MCF 10A (cell line): ENCODE results near the gene PRKAR1A. TPM values are rescaled to one million over a fixed set of nuclear protein-coding genes. Genes with fewer than 3 reads are reported as not detected.

Experiments
- BruUV-seq: library from RNA; stranded (reverse); fragments of 400-500 nt; replicated peaks from 2 replicates; lab custom pipeline; 2021; lab: Mats Ljungman, UMichigan
- CTCF ChIA-PET: fragments of 300-600 bp; sonication (Branson Sonifier 250); formaldehyde crosslinking; extraction: SDS; loops from one replicate; lab custom pipeline; 2021; ENCODE audit warnings: antibody characterized with exemption, inconsistent platforms; lab: Yijun Ruan, JAX
- POLR2A ChIA-PET: fragments of 300-600, 350-650 bp; sonication (Branson Sonifier 250); formaldehyde crosslinking; extraction: SDS; loops from one replicate; lab custom pipeline; 2020; ENCODE audit warnings: antibody characterized with exemption, inconsistent platforms; lab: Yijun Ruan, JAX
- DNase-seq: peaks from one replicate; pipeline ENCODE4 v3.0.0-alpha.2; 2018; ENCODE audit not compliant: unreplicated experiment
- H3K27ac Mint-ChIP-seq: one replicate; pipeline ENCODE4 v1.8.0; 2022; ENCODE audit warnings: mild to moderate bottlenecking, low read depth, mixed read lengths; ENCODE audit not compliant: unreplicated experiment
- H3K27me3 Mint-ChIP-seq: one replicate; pipeline ENCODE4 v1.8.0; 2022; ENCODE audit warnings: mixed read lengths; ENCODE audit not compliant: insufficient read depth, unreplicated experiment
- H3K36me3 Mint-ChIP-seq: one replicate; pipeline ENCODE4 v1.8.0; 2022; ENCODE audit warnings: mild to moderate bottlenecking, moderate library complexity, mixed read lengths; ENCODE audit not compliant: insufficient read depth, unreplicated experiment
- H3K4me1 Mint-ChIP-seq: one replicate; pipeline ENCODE4 v1.8.0; 2022; ENCODE audit warnings: mixed read lengths; ENCODE audit not compliant: insufficient read depth, unreplicated experiment
- H3K4me3 Mint-ChIP-seq: one replicate; pipeline ENCODE4 v1.8.0; 2022; ENCODE audit warnings: mild to moderate bottlenecking, moderate library complexity, mixed read lengths; ENCODE audit not compliant: unreplicated experiment
- H3K9me3 Mint-ChIP-seq: one replicate; pipeline ENCODE4 v1.8.0; 2022; ENCODE audit warnings: mixed read lengths; ENCODE audit not compliant: unreplicated experiment
- intact Hi-C: fragments of 100-400 bp; cut with micrococcal nuclease; formaldehyde crosslinking; loops from 2 replicates; pipeline ENCODE4 v1.14.1; 2022
- total RNA-seq: library from RNA; stranded (reverse); gene quantifications from 2 replicates; pipeline ENCODE4 v1.2.3, GENCODE V29; 2022
- TF ChIP-seq, protein P1 (sequence below): fragments of 200-600 bp; IDR thresholded peaks from one replicate; pipeline ENCODE4 v1.8.0; 2022; ENCODE audit warnings: antibody characterized with exemption, mild to moderate bottlenecking; ENCODE audit not compliant: unreplicated experiment

PRKAR1A gene
- total RNA-seq, 1 experiment from 2014 or later: 264 TPM

- CTCF ChIA-PET: interaction anchor here (0.6 to 0.9 kb wide), 2 partner anchors 12 to 23 kb away, joined by 4 to 5 read pairs; no protein-coding TSS in a partner anchor
- POLR2A ChIA-PET: interaction anchor here (1.2 kb wide), 1 partner anchor 17 kb away, joined by 3 read pairs; the partner anchor contains the start of gene FAM20A
- Mint-ChIP-seq H3K4me1 (no peaks in the 10 kb centered on the region), H3K27me3 (no peaks in the 10 kb centered on the region), H3K27ac (no peak overlapping the region), H3K36me3 (no peaks in the 10 kb centered on the region), H3K4me3 (no peak overlapping the region), H3K9me3 (peaks cover 4% of the 10 kb centered on the region)
- TF ChIP-seq, protein P1, sequence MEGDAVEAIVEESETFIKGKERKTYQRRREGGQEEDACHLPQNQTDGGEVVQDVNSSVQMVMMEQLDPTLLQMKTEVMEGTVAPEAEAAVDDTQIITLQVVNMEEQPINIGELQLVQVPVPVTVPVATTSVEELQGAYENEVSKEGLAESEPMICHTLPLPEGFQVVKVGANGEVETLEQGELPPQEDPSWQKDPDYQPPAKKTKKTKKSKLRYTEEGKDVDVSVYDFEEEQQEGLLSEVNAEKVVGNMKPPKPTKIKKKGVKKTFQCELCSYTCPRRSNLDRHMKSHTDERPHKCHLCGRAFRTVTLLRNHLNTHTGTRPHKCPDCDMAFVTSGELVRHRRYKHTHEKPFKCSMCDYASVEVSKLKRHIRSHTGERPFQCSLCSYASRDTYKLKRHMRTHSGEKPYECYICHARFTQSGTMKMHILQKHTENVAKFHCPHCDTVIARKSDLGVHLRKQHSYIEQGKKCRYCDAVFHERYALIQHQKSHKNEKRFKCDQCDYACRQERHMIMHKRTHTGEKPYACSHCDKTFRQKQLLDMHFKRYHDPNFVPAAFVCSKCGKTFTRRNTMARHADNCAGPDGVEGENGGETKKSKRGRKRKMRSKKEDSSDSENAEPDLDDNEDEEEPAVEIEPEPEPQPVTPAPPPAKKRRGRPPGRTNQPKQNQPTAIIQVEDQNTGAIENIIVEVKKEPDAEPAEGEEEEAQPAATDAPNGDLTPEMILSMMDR: no peak
- no TSS peak for BruUV-seq
- no peak for DNase-seq
- intact Hi-C loops: no loop called here
Measured at GRCh38 chr17:68584581-68585303, 72.5 kb downstream of the PRKAR1A start.

DNA sequence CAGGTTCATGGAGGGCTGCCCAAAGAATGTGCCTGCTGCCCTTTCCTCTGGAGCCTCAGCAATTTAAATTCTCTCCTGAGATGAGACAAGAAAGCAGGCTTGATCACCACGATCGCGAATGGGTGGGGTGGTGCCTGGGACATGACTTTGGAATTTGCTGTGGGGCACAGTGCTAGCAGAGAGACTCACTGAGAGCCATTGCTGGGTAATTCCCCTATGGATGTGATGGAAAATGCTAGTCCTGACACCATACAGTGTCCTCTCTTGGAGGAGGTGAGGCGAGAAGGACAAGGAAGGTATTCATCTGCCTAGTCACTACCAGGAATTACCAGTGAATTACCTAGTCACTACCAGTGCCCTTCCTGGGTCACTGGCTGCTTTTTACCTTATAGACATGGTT is 73.4 kb downstream of the PRKAR1A start:
- CTCF ChIA-PET: no interaction called here
- BruUV-seq: no TSS peak
- TF ChIP-seq, protein P1: no peak
- H3K4me3 Mint-ChIP-seq: no peak overlapping the region
- no peak overlapping the region for H3K27ac Mint-ChIP-seq
- H3K36me3 Mint-ChIP-seq: no peaks in the 10 kb centered on the region
- H3K4me1 Mint-ChIP-seq: no peaks in the 10 kb centered on the region
- H3K9me3 Mint-ChIP-seq: peaks cover 4% of the 10 kb centered on the region
- intact Hi-C loops: no loop called here
- POLR2A ChIA-PET: no interaction called here
- no peak for DNase-seq
- H3K27me3 Mint-ChIP-seq: no peaks in the 10 kb centered on the region

GRCh38 chr17:68587026-68587425 is 74.8 kb downstream of the PRKAR1A start:
- Mint-ChIP-seq H3K4me1 (no peaks in the 10 kb centered on the region), H3K36me3 (no peaks in the 10 kb centered on the region), H3K4me3 (no peak overlapping the region), H3K9me3 (peaks cover 4% of the 10 kb centered on the region), H3K27ac (no peak overlapping the region), H3K27me3 (peaks cover under 1% of the 10 kb centered on the region)
- no TSS peak for BruUV-seq
- ChIA-PET CTCF (interaction anchor here (0.6 kb wide), 1 partner anchor 9 kb away, joined by 4 read pairs; no protein-coding TSS in a partner anchor), POLR2A (no interaction called here)
- intact Hi-C loops: no loop called here
- TF ChIP-seq, protein P1: no peak
- DNase-seq: no peak

DNA sequence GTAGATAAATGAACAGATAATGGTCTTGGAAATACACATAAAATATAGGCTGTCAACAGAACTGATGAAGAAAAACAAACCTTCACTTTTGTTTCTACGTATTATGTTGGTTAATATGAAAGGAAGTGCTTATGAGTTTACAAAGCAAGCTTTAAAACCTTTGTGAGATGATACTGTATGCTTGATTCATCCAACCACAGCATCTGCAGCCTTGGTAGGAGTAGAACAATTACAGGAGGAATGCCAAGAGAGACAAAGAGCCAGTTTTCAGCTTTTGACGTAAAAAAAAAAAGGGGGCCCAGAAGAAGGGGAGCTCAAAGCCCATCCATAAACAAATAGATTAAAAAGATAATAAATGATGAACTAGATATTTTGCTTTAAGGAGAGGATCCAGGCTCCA is 75.6 kb downstream of the PRKAR1A start:
- ChIA-PET POLR2A (no interaction called here), CTCF (no interaction called here)
- TF ChIP-seq, protein P1: no peak
- Mint-ChIP-seq H3K4me3 (no peak overlapping the region), H3K27me3 (peaks cover 9% of the 10 kb centered on the region), H3K36me3 (no peaks in the 10 kb centered on the region), H3K27ac (no peak overlapping the region), H3K4me1 (no peaks in the 10 kb centered on the region), H3K9me3 (peaks cover 4% of the 10 kb centered on the region)
- intact Hi-C loops: no loop called here
- DNase-seq: no peak
- no TSS peak for BruUV-seq
